GM12875 (cell line): Measurements from ENCODE around the gene HSPA12A.

Experiments
- H3K4me3 ChIP-seq: one replicate; pipeline ENCODE4 v1.5.1; 2011; ENCODE audit warnings: low read depth, low read length, control low read depth
- TF ChIP-seq, protein P1 (sequence below): IDR thresholded peaks from 2 replicates; pipeline ENCODE4 v1.5.1; 2011; ENCODE audit warnings: low read depth, mild to moderate bottlenecking, control low read depth, inconsistent platforms, low read length, moderate library complexity, borderline replicate concordance; ENCODE audit not compliant: insufficient read depth

The HSPA12A gene

DNA sequence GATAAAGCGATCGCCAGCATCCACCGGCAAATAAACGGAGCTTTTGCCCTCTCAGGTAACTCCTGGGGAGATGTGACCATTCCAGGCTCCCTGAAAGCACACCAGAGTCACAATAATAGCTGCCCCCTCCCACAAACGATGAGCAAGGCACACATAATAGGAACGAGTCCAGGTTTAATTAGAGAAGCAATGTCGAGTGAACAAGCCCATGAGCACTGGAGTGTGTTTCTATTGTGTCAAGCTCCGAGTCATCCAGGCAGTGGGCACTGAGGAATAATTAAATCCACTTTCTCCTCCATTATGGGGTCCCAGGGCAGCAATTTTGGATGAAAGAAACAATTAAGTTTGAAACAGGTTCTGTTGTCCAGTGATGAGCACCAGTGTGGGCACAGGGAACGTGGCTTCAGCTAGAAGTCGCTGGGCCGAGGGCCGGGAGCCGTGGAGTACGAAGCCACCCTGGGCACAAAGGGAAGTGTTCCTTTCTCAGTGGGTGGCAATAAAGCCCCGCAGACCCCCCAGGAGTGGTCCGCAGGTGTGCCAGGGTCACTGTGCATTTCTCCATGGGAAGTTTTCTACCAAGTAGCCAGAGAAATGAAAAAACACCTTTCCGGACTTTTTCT is 109.7 kb downstream of the HSPA12A start:
- TF ChIP-seq, protein P1, sequence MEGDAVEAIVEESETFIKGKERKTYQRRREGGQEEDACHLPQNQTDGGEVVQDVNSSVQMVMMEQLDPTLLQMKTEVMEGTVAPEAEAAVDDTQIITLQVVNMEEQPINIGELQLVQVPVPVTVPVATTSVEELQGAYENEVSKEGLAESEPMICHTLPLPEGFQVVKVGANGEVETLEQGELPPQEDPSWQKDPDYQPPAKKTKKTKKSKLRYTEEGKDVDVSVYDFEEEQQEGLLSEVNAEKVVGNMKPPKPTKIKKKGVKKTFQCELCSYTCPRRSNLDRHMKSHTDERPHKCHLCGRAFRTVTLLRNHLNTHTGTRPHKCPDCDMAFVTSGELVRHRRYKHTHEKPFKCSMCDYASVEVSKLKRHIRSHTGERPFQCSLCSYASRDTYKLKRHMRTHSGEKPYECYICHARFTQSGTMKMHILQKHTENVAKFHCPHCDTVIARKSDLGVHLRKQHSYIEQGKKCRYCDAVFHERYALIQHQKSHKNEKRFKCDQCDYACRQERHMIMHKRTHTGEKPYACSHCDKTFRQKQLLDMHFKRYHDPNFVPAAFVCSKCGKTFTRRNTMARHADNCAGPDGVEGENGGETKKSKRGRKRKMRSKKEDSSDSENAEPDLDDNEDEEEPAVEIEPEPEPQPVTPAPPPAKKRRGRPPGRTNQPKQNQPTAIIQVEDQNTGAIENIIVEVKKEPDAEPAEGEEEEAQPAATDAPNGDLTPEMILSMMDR = no peak
- no peak overlapping the region for H3K4me3 ChIP-seq

DNA sequence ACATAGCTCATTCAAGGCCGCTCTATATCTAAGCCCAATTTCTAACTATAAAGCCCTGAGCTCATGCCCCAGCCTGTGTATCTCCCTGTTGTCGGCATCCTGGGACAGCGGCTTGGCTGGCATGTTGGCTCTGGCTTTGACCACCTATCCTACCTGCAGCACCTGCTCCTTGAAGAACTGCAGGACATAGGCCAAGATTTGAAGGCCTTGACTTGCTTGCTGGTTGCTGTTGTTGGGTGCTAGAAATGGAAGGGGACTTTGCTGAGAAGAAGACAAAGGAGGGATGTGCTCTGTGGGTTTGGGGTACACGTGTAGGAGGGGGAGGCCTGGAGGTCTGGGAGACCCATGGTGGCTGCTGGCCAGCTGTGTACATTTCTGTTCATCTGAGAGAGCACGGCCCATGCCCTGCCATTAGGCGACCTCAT is 110.5 kb downstream of the HSPA12A start:
- TF ChIP-seq, protein P1 = no peak
- no peak overlapping the region for H3K4me3 ChIP-seq

DNA sequence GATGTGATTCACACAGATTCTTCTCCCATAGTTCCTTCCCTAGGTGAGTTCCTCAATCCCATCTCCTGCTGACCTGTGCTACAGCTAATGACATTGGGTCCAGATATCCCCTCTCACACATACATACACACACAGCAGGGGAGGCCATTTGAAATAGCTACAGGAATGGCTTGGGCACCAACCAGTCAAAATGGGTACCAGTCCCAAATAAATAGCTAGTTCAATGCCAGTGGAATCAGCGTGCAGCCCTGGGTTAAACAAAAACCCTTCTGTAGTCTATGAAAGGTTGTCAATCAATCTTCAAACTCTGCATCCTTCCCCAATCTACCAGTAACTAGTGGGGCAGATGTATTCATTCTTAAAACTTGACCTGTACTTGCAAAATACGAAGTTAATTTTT is 112.3 kb downstream of the HSPA12A start:
- TF ChIP-seq, protein P1 = no peak
- no peak overlapping the region for H3K4me3 ChIP-seq

DNA sequence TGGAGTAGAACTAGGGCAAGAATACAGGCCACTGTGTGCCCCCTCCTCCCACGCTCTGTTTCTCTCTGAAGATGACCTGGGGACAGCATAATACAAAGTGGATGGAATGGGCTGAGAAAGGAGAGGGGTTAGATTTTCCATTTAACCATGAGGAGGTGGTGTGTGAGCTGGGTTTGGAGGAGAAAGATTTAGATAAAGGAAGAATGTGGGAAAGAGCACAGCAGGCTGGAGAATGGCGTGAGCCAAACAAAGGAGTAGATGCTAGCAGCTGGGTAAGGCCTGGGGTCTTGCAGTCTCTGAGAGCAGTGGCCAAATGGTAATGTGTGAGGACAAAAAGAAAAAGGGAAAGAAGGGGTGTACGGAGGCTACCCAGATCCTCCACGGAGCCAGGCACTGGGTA is 113.0 kb downstream of the HSPA12A start:
- H3K4me3 ChIP-seq = no peak overlapping the region
- TF ChIP-seq, protein P1 = no peak

DNA sequence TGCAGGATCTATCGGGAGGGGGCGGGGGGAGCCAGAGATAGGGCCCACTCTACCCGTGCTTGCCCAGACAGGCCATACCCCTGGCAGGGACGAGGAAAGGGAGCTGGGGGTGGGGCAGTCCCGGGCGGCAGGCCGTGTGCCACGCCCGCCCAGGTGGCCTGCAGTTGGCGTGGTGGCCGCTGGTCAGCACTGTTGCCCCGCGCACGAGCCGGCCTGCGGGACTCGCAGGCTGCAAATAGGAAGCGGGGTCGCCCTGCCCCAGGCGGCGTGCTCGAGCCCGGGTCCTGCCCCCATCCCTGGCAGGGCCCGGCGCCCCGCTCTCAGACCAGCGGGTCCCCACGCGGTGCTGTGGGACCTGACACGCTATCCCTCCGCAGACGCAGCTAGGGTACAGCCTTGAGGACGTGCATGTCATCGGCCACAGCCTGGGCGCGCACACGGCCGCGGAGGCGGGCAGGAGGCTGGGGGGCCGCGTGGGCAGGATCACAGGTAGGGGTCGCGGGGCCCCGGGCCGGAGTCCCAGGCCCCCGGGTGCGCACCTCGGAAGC is 114.9 kb downstream of the HSPA12A start:
- TF ChIP-seq, protein P1 = no peak
- no peak overlapping the region for H3K4me3 ChIP-seq

DNA sequence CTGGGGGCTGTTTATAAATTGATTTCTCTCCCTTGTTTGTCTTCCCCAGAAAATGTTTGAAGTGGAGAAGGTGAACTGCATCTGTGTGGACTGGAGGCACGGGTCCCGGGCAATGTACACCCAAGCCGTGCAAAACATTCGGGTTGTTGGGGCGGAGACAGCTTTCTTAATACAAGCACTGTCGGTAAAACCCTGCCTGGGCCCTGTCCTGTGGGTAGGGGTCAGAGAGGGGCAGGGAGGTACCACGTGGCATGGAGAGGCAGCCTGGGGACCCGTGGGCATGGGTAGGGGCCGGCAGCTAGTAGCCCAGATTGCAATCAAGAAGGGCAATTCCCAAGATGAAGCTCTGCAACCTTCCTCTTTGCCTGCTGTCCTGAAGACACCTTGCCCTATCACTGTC is 115.6 kb downstream of the HSPA12A start:
- no peak overlapping the region for H3K4me3 ChIP-seq

DNA sequence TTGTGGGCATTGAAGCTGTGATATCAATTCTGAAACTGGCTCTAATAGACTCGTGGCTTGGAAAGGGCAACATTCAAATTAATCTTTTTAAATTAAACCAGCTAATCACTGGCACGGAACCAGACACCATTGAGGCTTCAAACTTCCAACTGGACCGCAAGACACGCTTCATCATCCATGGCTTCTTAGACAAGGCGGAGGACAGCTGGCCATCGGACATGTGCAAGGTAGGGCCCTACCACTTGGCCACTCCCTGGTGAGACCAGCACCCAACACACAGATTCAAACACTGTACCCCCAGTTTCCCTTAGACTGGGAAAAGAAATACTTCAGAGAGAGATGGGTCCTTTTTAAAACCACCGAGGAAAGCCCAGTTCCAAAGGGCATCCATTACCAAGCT is 116.5 kb downstream of the HSPA12A start:
- TF ChIP-seq, protein P1 = no peak
- no peak overlapping the region for H3K4me3 ChIP-seq

More for the DNA sequence above, 115.6 kb downstream of the HSPA12A start:
- TF ChIP-seq, protein P1 = no peak
